Stimulated activated CD4-positive, alpha-beta T cell treated with anti-CD3 and anti-CD28 coated beads, Interleukin-2, amount 100 ng/mL, for 24 hours (primary cell): Measurements from ENCODE around the gene FBLN5.
A peak's percentile ranks its signal among the peaks of the same experiment; 100 is the strongest.
"Not testable (repeated sequence)": the region's sequence is repeated elsewhere in the genome, so short reads cannot be mapped to it uniquely, and the experiment has no call there.

ENCODE experiments used
- DNase-seq, 2 donors: peaks; one replicate each; pipeline ENCODE4 v3.0.0-alpha.2; 2020

FBLN5 gene

GRCh38 chr14:91882369-91882768 lies 65.1 kb downstream of the FBLN5 start:
- no peak for DNase-seq

- DNase-seq: no peak
These were observed 68.3 kb downstream of the FBLN5 start for GRCh38 chr14:91879196-91879595.

- no peak for DNase-seq
These were observed 69.2 kb downstream of the FBLN5 start for GRCh38 chr14:91878274-91878673.

GRCh38 chr14:91877376-91877915 lies 70.0 kb downstream of the FBLN5 start:
- no peak for DNase-seq

- DNase-seq: no peak
These were observed 71.0 kb downstream of the FBLN5 start for GRCh38 chr14:91876492-91876891.

GRCh38 chr14:91875525-91876286 lies 71.8 kb downstream of the FBLN5 start:
- no peak for DNase-seq

- peak; percentile 45 to 62 for DNase-seq
These were observed 73.8 kb downstream of the FBLN5 start for GRCh38 chr14:91873471-91874415.

- no peak for DNase-seq
These were observed 74.7 kb downstream of the FBLN5 start for GRCh38 chr14:91872517-91873470.

GRCh38 chr14:91872011-91872501 lies 75.4 kb downstream of the FBLN5 start:
- DNase-seq: peak; percentile 43 to 47

GRCh38 chr14:91871401-91871800 lies 76.1 kb downstream of the FBLN5 start:
- not testable (repeated sequence) for DNase-seq

- no peak for DNase-seq
These were observed 76.6 kb downstream of the FBLN5 start for GRCh38 chr14:91870890-91871289.

GRCh38 chr14:91870001-91870400 lies 77.5 kb downstream of the FBLN5 start:
- peak; percentile 48 for DNase-seq

GRCh38 chr14:91869556-91869955 lies 77.9 kb downstream of the FBLN5 start:
- DNase-seq: no peak

GRCh38 chr14:91867316-91867988 lies 80.0 kb downstream of the FBLN5 start, which contains the start of gene TC2N:
TSS of gene TC2N (minus strand) at chr14:91867536. CDS start at chr14:91813769, 53,767 bp downstream.
- DNase-seq: peak in 1 of 2 donors; percentile 50

GRCh38 chr14:91866511-91867295 lies 80.8 kb downstream of the FBLN5 start:
- DNase-seq: no peak

GRCh38 chr14:91866061-91866460 lies 81.4 kb downstream of the FBLN5 start:
- DNase-seq: no peak

- DNase-seq: no peak
These were observed 85.1 kb downstream of the FBLN5 start for GRCh38 chr14:91862417-91862816.

GRCh38 chr14:91861091-91861490 lies 86.4 kb downstream of the FBLN5 start:
- no peak for DNase-seq

GRCh38 chr14:91860238-91860637 lies 87.3 kb downstream of the FBLN5 start:
- no peak for DNase-seq

GRCh38 chr14:91858536-91859275 lies 88.8 kb downstream of the FBLN5 start:
- DNase-seq: no peak
